ENCODE data around the gene KANSL1.
"Not testable (repeated sequence)": the region's sequence is repeated elsewhere in the genome, so short reads cannot be mapped to it uniquely, and the experiment has no call there.

KANSL1 gene

GRCh38 chr17:46191322-46192188 lies 1.7 kb downstream of the KANSL1 start:
- DNase-seq = peak in 1 of 2 donors; percentile 42

- no peak for DNase-seq
Observed at GRCh38 chr17:46190763-46191162, 2.5 kb downstream of the KANSL1 start.

- DNase-seq = peak; percentile 22 to 45
Observed at GRCh38 chr17:46186827-46187235, 6.4 kb downstream of the KANSL1 start.

GRCh38 chr17:46184696-46185095 lies 8.5 kb downstream of the KANSL1 start:
- DNase-seq = no peak

- DNase-seq = not testable (repeated sequence)
Observed at GRCh38 chr17:46183383-46183782, 9.8 kb downstream of the KANSL1 start.

GRCh38 chr17:46182961-46183360 lies 10.3 kb downstream of the KANSL1 start:
- DNase-seq = peak in 1 of 2 donors; percentile 22

- no peak for DNase-seq
Observed at GRCh38 chr17:46181940-46182339, 11.3 kb downstream of the KANSL1 start.

- DNase-seq = not testable (repeated sequence)
Observed at GRCh38 chr17:46181316-46181715, 11.9 kb downstream of the KANSL1 start.

GRCh38 chr17:46180892-46181274 lies 12.3 kb downstream of the KANSL1 start:
- no peak for DNase-seq

- not testable (repeated sequence) for DNase-seq
Observed at GRCh38 chr17:46180185-46180891, 12.9 kb downstream of the KANSL1 start.

GRCh38 chr17:46179375-46179999 lies 13.7 kb downstream of the KANSL1 start:
- DNase-seq = no peak

- DNase-seq = no peak
Observed at GRCh38 chr17:46178550-46179214, 14.5 kb downstream of the KANSL1 start.

- no peak for DNase-seq
Observed at GRCh38 chr17:46176975-46177374, 16.3 kb downstream of the KANSL1 start.

GRCh38 chr17:46175891-46176290 lies 17.3 kb downstream of the KANSL1 start:
- no peak for DNase-seq

GRCh38 chr17:46173153-46173552 lies 20.1 kb downstream of the KANSL1 start:
- no peak for DNase-seq

- DNase-seq = no peak
Observed at GRCh38 chr17:46171939-46172338, 21.3 kb downstream of the KANSL1 start.

- no peak for DNase-seq
Observed at GRCh38 chr17:46170639-46171429, 22.4 kb downstream of the KANSL1 start.

- DNase-seq = no peak
Observed at GRCh38 chr17:46169913-46170638, 23.2 kb downstream of the KANSL1 start.

- no peak for DNase-seq
Observed at GRCh38 chr17:46167826-46168569, 25.2 kb downstream of the KANSL1 start.

GRCh38 chr17:46167267-46167666 lies 26.0 kb downstream of the KANSL1 start:
- no peak for DNase-seq

Measured in stimulated activated CD4-positive, alpha-beta T cell treated with anti-CD3 and anti-CD28 coated beads, Interleukin-2, amount 100 ng/mL, for 24 hours (primary cell).